IMR-90 (cell line): ENCODE results near the gene NCDN. TPM values are rescaled to one million over a fixed set of nuclear protein-coding genes. Genes with fewer than 3 reads are reported as not detected.

Experiments
- ATAC-seq: fragments of 200-7000 bp; cut with Tn5 transposase; 2 replicates; pipeline ENCODE4 v1.9.1; 2020; ENCODE audit warnings: low read depth, mild to moderate bottlenecking, moderate library complexity
- BruUV-seq: library from RNA; stranded (reverse); fragments of 400-500 nt; replicated peaks from 2 replicates; lab custom pipeline; 2021; lab: Mats Ljungman, UMichigan
- CTCF ChIA-PET: fragments of 300-600 bp; formaldehyde crosslinking; extraction: SDS; loops from one replicate; lab custom pipeline; 2021; ENCODE audit warnings: antibody characterized with exemption; lab: Yijun Ruan, JAX
- POLR2A ChIA-PET: fragments of 300-600 bp; sonication (Branson Sonifier 250); formaldehyde crosslinking; loops from one replicate; lab custom pipeline; 2022; ENCODE audit warnings: antibody characterized with exemption; ENCODE audit not compliant: unreplicated experiment; lab: Charles Lee
- DNase-seq: peaks from one replicate; pipeline ENCODE4 v3.0.0; 2013
- H2AFZ ChIP-seq: replicated peaks from 2 replicates; pipeline ENCODE3; 2013; ENCODE audit warnings: low read length, mild to moderate bottlenecking; ENCODE audit not compliant: poor library complexity
- H2AK5ac ChIP-seq: 2 replicates; pipeline ENCODE4 v1.6.1; 2013; ENCODE audit warnings: low read depth, low read length, inconsistent platforms
- H2AK9ac ChIP-seq: replicated peaks from 2 replicates; pipeline ENCODE3; 2013; ENCODE audit warnings: mild to moderate bottlenecking, low read depth, low read length, moderate library complexity; ENCODE audit not compliant: poor library complexity
- H2BK120ac ChIP-seq: 2 replicates; pipeline ENCODE4 v1.6.1; 2013; ENCODE audit warnings: low read depth, low read length, inconsistent platforms
- H2BK15ac ChIP-seq: 3 replicates; pipeline ENCODE4 v1.6.1; 2013; ENCODE audit warnings: low read depth, low read length, inconsistent platforms
- H2BK20ac ChIP-seq: 2 replicates; pipeline ENCODE4 v1.6.1; 2013; ENCODE audit warnings: low read depth, mild to moderate bottlenecking, inconsistent platforms, low read length, moderate library complexity
- H2BK5ac ChIP-seq: 2 replicates; pipeline ENCODE4 v1.6.1; 2013; ENCODE audit warnings: mild to moderate bottlenecking, low read depth, low read length, inconsistent platforms; ENCODE audit not compliant: poor library complexity, severe bottlenecking
- H3K14ac ChIP-seq: replicated peaks from 2 replicates; pipeline ENCODE4 v1.6.1; 2013; ENCODE audit warnings: low read depth, low read length, inconsistent platforms
- H3K18ac ChIP-seq: 2 replicates; pipeline ENCODE4 v1.6.1; 2013; ENCODE audit warnings: low read depth, low read length, control low read depth
- H3K23ac ChIP-seq: 2 replicates; pipeline ENCODE4 v1.6.1; 2013; ENCODE audit warnings: low read depth, low read length, inconsistent platforms
- H3K27ac ChIP-seq: 2 replicates; pipeline ENCODE4 v1.5.1; 2013; ENCODE audit warnings: mild to moderate bottlenecking, control low read depth, low read length; ENCODE audit not compliant: insufficient read depth
- H3K27me3 ChIP-seq: 2 replicates; pipeline ENCODE4 v1.6.1; 2013; ENCODE audit warnings: low read length; ENCODE audit not compliant: control insufficient read depth, insufficient read depth
- H3K36me3 ChIP-seq: 2 replicates; pipeline ENCODE4 v1.6.1; 2013; ENCODE audit warnings: low read length, mixed read lengths; ENCODE audit not compliant: control insufficient read depth, insufficient read depth
- H3K4ac ChIP-seq: 2 replicates; pipeline ENCODE4 v1.6.1; 2013; ENCODE audit warnings: low read depth, low read length, inconsistent platforms
- H3K4me1 ChIP-seq: 2 replicates; pipeline ENCODE4 v1.6.1; 2013; ENCODE audit warnings: low read length, mixed read lengths; ENCODE audit not compliant: control insufficient read depth, insufficient read depth
- H3K4me2 ChIP-seq: 2 replicates; pipeline ENCODE4 v1.6.1; 2013; ENCODE audit warnings: low read depth, mild to moderate bottlenecking, control low read depth, low read length, moderate library complexity
- H3K4me3 ChIP-seq: 2 replicates; pipeline ENCODE4 v1.5.1; 2013; ENCODE audit warnings: low read depth, mild to moderate bottlenecking, control low read depth, low read length, moderate library complexity; ENCODE audit not compliant: insufficient read depth
- H3K56ac ChIP-seq: 2 replicates; pipeline ENCODE4 v1.6.1; 2013; ENCODE audit warnings: low read length, inconsistent platforms; ENCODE audit not compliant: insufficient read depth; ENCODE audit errors: extremely low read depth
- H3K79me1 ChIP-seq, 2 experiments: 2 replicates each; pipeline ENCODE4 v1.6.1; 2013; ENCODE audit warnings: low read length in 2 of 2, inconsistent platforms in 1 of 2, low read depth in 1 of 2
- H3K9ac ChIP-seq: 2 replicates; pipeline ENCODE4 v1.6.1; 2013; ENCODE audit warnings: low read depth, low read length, control low read depth
- H3K9me1 ChIP-seq: 2 replicates; pipeline ENCODE4 v1.6.1; 2013; ENCODE audit warnings: low read length, inconsistent platforms; ENCODE audit not compliant: insufficient read depth
- H3K9me3 ChIP-seq: 2 replicates; pipeline ENCODE4 v1.6.1; 2013; ENCODE audit warnings: low read length; ENCODE audit not compliant: control insufficient read depth, insufficient read depth
- H4K20me1 ChIP-seq: 2 replicates; pipeline ENCODE4 v1.6.1; 2013; ENCODE audit warnings: low read length, inconsistent platforms; ENCODE audit not compliant: insufficient read depth
- H4K5ac ChIP-seq: 2 replicates; pipeline ENCODE4 v1.6.1; 2013; ENCODE audit warnings: mild to moderate bottlenecking, low read depth, low read length, control low read depth
- H4K8ac ChIP-seq, 2 experiments: 2 replicates each; pipeline ENCODE4 v1.6.1; 2013; ENCODE audit warnings: low read depth in 2 of 2, low read length in 2 of 2, control low read depth in 1 of 2, inconsistent platforms in 1 of 2
- H4K91ac ChIP-seq: 2 replicates; pipeline ENCODE4 v1.6.1; 2013; ENCODE audit warnings: low read depth, low read length, inconsistent platforms; ENCODE audit not compliant: insufficient read depth
- MAFK ChIP-seq: IDR thresholded peaks from 2 replicates; pipeline ENCODE4 v1.6.1; 2012; ENCODE audit warnings: low read depth, low read length, improper control_type of control experiment
- MAZ ChIP-seq: IDR thresholded peaks from 2 replicates; pipeline ENCODE4 v1.6.1; 2012; ENCODE audit warnings: low read depth, mild to moderate bottlenecking, low read length, improper control_type of control experiment, moderate library complexity, borderline replicate concordance
- MXI1 ChIP-seq: IDR thresholded peaks from 2 replicates; pipeline ENCODE4 v1.6.1; 2012; ENCODE audit warnings: low read depth, mild to moderate bottlenecking, low read length, moderate library complexity, borderline replicate concordance
- POLR2A ChIP-seq: IDR thresholded peaks from 2 replicates; pipeline ENCODE4 v1.6.1; 2012; ENCODE audit warnings: mild to moderate bottlenecking, low read depth, low read length
- RAD21 ChIP-seq: IDR thresholded peaks from 2 replicates; pipeline ENCODE4 v1.6.1; 2012; ENCODE audit warnings: low read length, improper control_type of control experiment
- SMC3 ChIP-seq: fragments of 150-350 bp; IDR thresholded peaks from 2 replicates; pipeline ENCODE4 v1.6.1; 2016; ENCODE audit warnings: low read depth, mild to moderate bottlenecking, antibody characterized with exemption, low read length, moderate library complexity
- WGBS, 2 experiments: methylation state at CpG; one replicate each; pipeline versions ENCODE4 v1.1.5 to v1.1.7; 2013; ENCODE audit warnings: missing lambda C conversion rate in 2 of 2; ENCODE audit not compliant: insufficient read length in 1 of 2; ENCODE audit errors: extremely low coverage in 2 of 2; 5-methylcytosine and 5-hydroxymethylcytosine counted together
- dilution Hi-C: fragments of 300-500 bp; cut with HindIII; formaldehyde crosslinking; loops from one replicate; pipeline ENCODE4 v1.14.3; 2018; ENCODE audit warnings: low sequenced_read_pairs; ENCODE audit not compliant: unreplicated experiment
- in situ Hi-C: fragments of 300-500 bp; cut with MboI; formaldehyde crosslinking; loops from 3 replicates; pipeline ENCODE4 v1.14.3; 2019; ENCODE audit warnings: low sequenced_read_pairs, inconsistent platforms, mixed read lengths
- intact Hi-C: fragments of 100-400 bp; cut with micrococcal nuclease; formaldehyde crosslinking; loops from 2 replicates; pipeline ENCODE4 v1.10.0; 2022
- polyA plus RNA-seq, 3 experiments: library from polyadenylated mRNA; depleted of rRNA; stranded (reverse); fragments of >200 nt; gene quantifications; 2 replicates each; pipeline ENCODE4 v1.2.3, GENCODE V29; 2012; ENCODE audit warnings: low replicate concordance in 1 of 3
- total RNA-seq: library from RNA; depleted of rRNA; stranded (reverse); fragments of >200 nt; gene quantifications from 2 replicates; pipeline ENCODE4 v1.2.3, GENCODE V29; 2012
- TF ChIP-seq, protein P1 (sequence below): conservative IDR thresholded peaks from 2 replicates; pipeline ENCODE4 v1.5.1; 2012; ENCODE audit warnings: mild to moderate bottlenecking, low read depth, low read length, improper control_type of control experiment

The NCDN gene
- total and polyA plus RNA-seq, 2 of the 4 experiments (the other 2 are of a cell fraction) = 10.0 to 38.8 TPM

- no peak overlapping the region for H3K23ac ChIP-seq
- H3K9me3 ChIP-seq = peaks cover 3% of the 10 kb centered on the region; the same call in 1 of the 2 replicates
- H3K79me1 ChIP-seq = peaks cover 16 to 29% of the 10 kb centered on the region in 2 experiments
- 67% methylated on average over 3 of the region's 5 CpGs; no CpG with 5 or more reads in 1 of the 2 experiments for WGBS, 2 experiments
- no peak overlapping the region for H2AK9ac ChIP-seq
- intact Hi-C loops (no loop called here), dilution Hi-C loops (no loop called here), in situ Hi-C loops (no loop called here)
- no peak overlapping the region for H2BK15ac ChIP-seq
- no peak overlapping the region for H2BK5ac ChIP-seq
- H4K20me1 ChIP-seq = no peaks in the 10 kb centered on the region; the same call in 1 of the 2 replicates
- H3K4me2 ChIP-seq = no peak overlapping the region
- H2AFZ ChIP-seq = no peak overlapping the region
- no peak for DNase-seq
- no peak overlapping the region for H3K4ac ChIP-seq
- peaks cover 11% of the 10 kb centered on the region; the same call in 1 of the 2 replicates for H3K36me3 ChIP-seq
- ChIA-PET CTCF (no interaction called here), POLR2A (no interaction called here)
- no peak overlapping the region for H2AK5ac ChIP-seq
- H3K9me1 ChIP-seq = no peaks in the 10 kb centered on the region
- H3K4me1 ChIP-seq = peaks cover 4% of the 10 kb centered on the region; the same call in 1 of the 2 replicates
- ATAC-seq = no peak
- H3K14ac ChIP-seq = no peak overlapping the region
- H2BK120ac ChIP-seq = no peak overlapping the region
- no peak overlapping the region for H3K18ac ChIP-seq
- no peak overlapping the region for H2BK20ac ChIP-seq
- no peak overlapping the region for H3K4me3 ChIP-seq
- H4K8ac ChIP-seq = no peak overlapping the region
- TF ChIP-seq SMC3 (no peak), MXI1 (no peak), RAD21 (no peak), POLR2A (no peak), MAZ (no peak), MAFK (no peak)
- TF ChIP-seq, protein P1, sequence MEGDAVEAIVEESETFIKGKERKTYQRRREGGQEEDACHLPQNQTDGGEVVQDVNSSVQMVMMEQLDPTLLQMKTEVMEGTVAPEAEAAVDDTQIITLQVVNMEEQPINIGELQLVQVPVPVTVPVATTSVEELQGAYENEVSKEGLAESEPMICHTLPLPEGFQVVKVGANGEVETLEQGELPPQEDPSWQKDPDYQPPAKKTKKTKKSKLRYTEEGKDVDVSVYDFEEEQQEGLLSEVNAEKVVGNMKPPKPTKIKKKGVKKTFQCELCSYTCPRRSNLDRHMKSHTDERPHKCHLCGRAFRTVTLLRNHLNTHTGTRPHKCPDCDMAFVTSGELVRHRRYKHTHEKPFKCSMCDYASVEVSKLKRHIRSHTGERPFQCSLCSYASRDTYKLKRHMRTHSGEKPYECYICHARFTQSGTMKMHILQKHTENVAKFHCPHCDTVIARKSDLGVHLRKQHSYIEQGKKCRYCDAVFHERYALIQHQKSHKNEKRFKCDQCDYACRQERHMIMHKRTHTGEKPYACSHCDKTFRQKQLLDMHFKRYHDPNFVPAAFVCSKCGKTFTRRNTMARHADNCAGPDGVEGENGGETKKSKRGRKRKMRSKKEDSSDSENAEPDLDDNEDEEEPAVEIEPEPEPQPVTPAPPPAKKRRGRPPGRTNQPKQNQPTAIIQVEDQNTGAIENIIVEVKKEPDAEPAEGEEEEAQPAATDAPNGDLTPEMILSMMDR = no peak
- no peak overlapping the region for H3K27ac ChIP-seq
- no TSS peak for BruUV-seq
- no peak overlapping the region for H3K56ac ChIP-seq
- no peaks in the 10 kb centered on the region for H3K27me3 ChIP-seq
- no peak overlapping the region for H4K91ac ChIP-seq
- H3K9ac ChIP-seq = no peak overlapping the region
- no peak overlapping the region for H4K5ac ChIP-seq
Observed at GRCh38 chr1:35530168-35530567, 27.4 kb upstream of the NCDN start.
